ENCODE data around the gene LURAP1L. TPM values are rescaled to one million over a fixed set of nuclear protein-coding genes. Genes with fewer than 3 reads are reported as not detected.

LURAP1L gene
- total and polyA plus RNA-seq, 9 donors, result 1.7 to 10.8 (median 4.2) TPM

DNA sequence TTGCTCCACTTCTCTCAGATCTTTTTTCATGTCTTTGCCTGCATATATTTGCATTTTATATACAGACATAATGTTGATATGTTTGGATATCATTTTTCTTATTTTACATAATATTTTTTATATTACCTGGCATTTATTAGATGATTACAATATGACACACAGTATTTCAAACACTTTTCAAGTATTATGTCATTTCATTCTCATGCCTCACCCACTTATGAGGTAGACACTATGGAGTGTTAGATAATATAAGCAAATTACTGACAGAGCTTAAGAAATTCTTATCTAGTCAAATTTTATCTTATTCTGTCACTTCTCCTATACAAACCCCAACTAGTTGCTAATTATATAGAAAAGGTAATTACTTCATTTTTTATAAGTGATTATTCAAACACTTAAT is 11.1 kb downstream of the LURAP1L start:
- intact Hi-C loops (cut with DNase I), result no loop called here
- H3K36me3 ChIP-seq, result no peaks in the 10 kb centered on the region
- no peaks in the 10 kb centered on the region for H3K9me3 ChIP-seq
- no peak for DNase-seq
- H3K4me3 ChIP-seq, result no peak overlapping the region
- no peaks in the 10 kb centered on the region for H3K4me1 ChIP-seq (ENCODE audit: insufficient read depth)
- no peak for TF ChIP-seq POLR2A (IDR thresholded peaks at IDR 0.05)
- TF ChIP-seq, protein P1, sequence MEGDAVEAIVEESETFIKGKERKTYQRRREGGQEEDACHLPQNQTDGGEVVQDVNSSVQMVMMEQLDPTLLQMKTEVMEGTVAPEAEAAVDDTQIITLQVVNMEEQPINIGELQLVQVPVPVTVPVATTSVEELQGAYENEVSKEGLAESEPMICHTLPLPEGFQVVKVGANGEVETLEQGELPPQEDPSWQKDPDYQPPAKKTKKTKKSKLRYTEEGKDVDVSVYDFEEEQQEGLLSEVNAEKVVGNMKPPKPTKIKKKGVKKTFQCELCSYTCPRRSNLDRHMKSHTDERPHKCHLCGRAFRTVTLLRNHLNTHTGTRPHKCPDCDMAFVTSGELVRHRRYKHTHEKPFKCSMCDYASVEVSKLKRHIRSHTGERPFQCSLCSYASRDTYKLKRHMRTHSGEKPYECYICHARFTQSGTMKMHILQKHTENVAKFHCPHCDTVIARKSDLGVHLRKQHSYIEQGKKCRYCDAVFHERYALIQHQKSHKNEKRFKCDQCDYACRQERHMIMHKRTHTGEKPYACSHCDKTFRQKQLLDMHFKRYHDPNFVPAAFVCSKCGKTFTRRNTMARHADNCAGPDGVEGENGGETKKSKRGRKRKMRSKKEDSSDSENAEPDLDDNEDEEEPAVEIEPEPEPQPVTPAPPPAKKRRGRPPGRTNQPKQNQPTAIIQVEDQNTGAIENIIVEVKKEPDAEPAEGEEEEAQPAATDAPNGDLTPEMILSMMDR (IDR thresholded peaks at IDR 0.05), result no peak
- TF ChIP-seq EP300 (IDR thresholded peaks at IDR 0.05), result no peak
- H3K27ac ChIP-seq, result no peak overlapping the region
- H3K27me3 ChIP-seq, result no peaks in the 10 kb centered on the region

DNA sequence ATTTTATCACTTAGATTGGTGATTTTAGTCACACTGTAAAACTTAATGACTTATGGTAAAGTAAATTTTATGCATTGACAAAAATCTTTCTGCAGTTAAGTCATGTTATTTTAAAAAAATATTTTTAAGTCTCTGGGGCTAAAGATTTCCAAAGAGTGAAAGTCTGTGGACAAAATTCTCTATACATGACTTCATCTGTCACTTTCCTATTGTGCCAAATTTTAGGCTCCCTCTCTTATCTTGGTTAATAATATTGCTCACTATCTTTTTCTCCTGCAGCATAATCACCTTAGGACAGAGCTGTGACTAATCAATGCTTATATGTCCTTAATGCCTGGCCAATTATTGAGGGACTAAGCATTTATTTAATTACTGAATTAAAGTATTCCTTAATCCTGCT is 15.2 kb downstream of the LURAP1L start:
- TF ChIP-seq POLR2A (IDR thresholded peaks at IDR 0.05) (no peak), EP300 (IDR thresholded peaks at IDR 0.05) (no peak)
- TF ChIP-seq, protein P1 (IDR thresholded peaks at IDR 0.05), result no peak
- intact Hi-C loops (cut with DNase I), result no loop called here
- no peak overlapping the region for H3K27ac ChIP-seq
- H3K4me1 ChIP-seq (ENCODE audit: insufficient read depth), result no peaks in the 10 kb centered on the region
- no peak for DNase-seq
- no peak overlapping the region for H3K4me3 ChIP-seq
- H3K9me3 ChIP-seq, result no peaks in the 10 kb centered on the region
- H3K36me3 ChIP-seq, result no peaks in the 10 kb centered on the region
- H3K27me3 ChIP-seq, result no peaks in the 10 kb centered on the region

DNA sequence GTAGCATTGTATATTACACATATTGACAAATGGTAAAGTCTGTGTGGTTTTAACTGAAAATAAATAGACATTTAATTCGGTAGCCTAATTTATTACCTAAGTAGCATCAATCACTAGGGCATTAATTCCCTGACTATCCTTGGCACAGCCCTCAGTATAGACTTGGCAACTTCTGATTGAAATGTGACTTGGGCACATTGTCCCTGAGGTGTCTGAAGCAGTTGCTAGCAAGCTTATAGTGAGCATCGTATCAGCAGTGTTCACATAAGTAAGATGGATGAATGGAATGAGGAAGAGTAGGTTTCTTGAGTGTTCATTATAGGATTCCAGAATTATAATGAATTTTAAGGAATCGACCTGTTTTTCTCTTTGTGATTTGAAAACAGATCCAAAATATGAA is 16.1 kb downstream of the LURAP1L start:
- TF ChIP-seq EP300 (IDR thresholded peaks at IDR 0.05), result no peak
- TF ChIP-seq, protein P1 (IDR thresholded peaks at IDR 0.05), result no peak
- TF ChIP-seq POLR2A (IDR thresholded peaks at IDR 0.05), result no peak
- DNase-seq, result no peak
- intact Hi-C loops (cut with DNase I), result no loop called here
- WGBS, 3 donors, result 78 to 85% (median 83%) methylated on average over 3 of the region's 3 CpGs
- no peaks in the 10 kb centered on the region for H3K4me1 ChIP-seq (ENCODE audit: insufficient read depth)
- no peaks in the 10 kb centered on the region for H3K36me3 ChIP-seq
- H3K27ac ChIP-seq, result no peak overlapping the region
- H3K27me3 ChIP-seq, result no peaks in the 10 kb centered on the region
- H3K9me3 ChIP-seq, result no peaks in the 10 kb centered on the region
- no peak overlapping the region for H3K4me3 ChIP-seq

DNA sequence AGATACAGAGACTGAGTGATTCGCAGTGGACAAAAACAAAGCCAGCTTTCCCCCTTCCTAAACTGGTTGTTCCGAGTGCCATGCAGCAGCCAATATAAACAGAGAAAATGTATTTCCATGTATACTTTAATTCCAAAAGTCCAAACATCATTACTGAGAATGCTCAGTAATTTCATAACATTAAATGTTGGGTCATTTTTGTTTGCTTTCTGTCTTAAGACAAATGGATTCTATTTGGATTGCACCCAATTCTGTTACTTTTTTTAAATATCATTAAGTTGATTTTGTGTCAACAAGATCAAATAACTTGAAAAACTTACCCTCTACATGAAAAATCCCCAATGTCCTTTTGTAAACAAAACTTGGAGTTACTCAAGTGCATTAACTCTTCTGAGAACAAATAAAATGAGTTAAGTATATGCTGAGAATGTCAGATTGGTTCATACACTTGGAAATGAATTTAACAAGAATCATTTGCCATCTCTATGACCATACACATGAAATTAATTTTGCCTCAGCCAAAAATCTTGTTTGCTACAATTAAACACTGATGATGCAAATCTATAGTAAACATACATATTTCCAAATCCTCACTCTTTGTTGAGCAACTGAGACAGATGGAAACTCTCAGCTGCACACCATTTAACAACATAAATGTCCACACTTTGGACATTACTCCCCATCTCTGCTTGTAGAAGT is 19.4 kb downstream of the LURAP1L start:
- intact Hi-C loops (cut with DNase I), result no loop called here
- Histone ChIP-seq H3K27ac (no peak overlapping the region), H3K4me3 (no peak overlapping the region), H3K36me3 (no peaks in the 10 kb centered on the region), H3K9me3 (no peaks in the 10 kb centered on the region), H3K27me3 (no peaks in the 10 kb centered on the region), H3K4me1 (ENCODE audit: insufficient read depth) (no peaks in the 10 kb centered on the region)
- no peak for DNase-seq
- WGBS, 3 donors, result 13 to 30% (median 22%) methylated on average over 2 of the region's 2 CpGs
- TF ChIP-seq, protein P1 (IDR thresholded peaks at IDR 0.05), result no peak
- TF ChIP-seq POLR2A (IDR thresholded peaks at IDR 0.05) (no peak), EP300 (IDR thresholded peaks at IDR 0.05) (no peak)

Measured in ovary (tissue), 9 donors.